Skin of body (tissue), 2 donors: ENCODE data around the gene CA10. TPM values are rescaled to one million over a fixed set of nuclear protein-coding genes. Genes with fewer than 3 reads are reported as not detected.

ENCODE experiments used
- DNase-seq: peaks from one replicate; lab custom pipeline; 2025; lab: John Stamatoyannopoulos, UW
- total RNA-seq: library from RNA; depleted of rRNA; stranded (reverse); fragments of >200 nt; gene quantifications from one replicate; pipeline ENCODE4 v1.2.3, GENCODE V29; 2014

The CA10 gene
- total RNA-seq, 1 donor from 2014 or later: 0.89 TPM

DNA sequence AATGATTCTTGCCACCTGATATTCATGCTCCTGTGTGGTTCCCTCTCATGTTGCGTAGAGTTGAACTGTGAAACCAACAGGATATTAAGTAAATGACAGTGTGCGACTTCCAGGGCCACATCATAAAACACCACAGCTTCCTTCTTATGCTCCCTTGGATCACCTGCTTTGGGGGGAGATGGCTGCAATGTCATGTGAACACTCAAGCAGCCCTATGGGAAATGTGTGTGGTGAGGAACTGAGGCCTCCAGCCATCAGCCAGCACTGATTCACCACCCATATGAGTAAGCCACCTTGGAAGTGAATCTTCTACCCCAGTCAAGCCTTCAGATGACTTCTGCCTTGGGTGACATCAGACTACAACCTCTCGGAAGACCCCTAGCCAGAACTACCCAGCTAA lies 470.6 kb downstream of the CA10 start:
- no peak for DNase-seq

DNA sequence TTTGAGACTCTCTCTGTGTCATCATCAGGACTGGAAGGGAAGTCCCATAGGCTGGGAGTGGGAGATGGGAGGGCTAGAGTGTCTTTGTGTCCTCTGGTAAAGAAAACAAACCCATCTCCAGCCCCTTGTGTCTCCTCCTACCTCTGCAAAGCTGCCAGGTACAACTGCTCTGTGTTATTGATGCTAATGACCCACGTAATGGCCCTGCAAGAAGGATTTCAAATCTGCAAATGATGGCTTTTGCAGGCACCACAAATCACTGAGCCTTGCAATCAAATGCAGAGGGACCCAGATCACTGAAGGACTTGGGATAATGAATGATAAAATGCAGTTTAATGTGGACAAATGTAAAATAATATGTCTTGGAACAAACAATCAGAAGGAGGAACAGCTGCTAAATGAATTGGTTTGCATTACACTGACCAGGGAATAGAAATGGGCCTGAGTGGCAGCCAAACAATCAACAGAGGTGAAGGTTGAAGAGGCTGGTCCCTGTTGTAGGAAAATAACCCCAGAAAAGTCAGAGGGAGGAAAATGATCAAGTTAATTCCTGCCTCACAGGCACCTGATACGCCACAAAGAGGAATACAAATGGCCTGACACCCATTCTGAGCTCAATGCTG lies 473.1 kb downstream of the CA10 start:
- no peak for DNase-seq

GRCh38 chr17:51684214-51684613 lies 474.3 kb downstream of the CA10 start:
- DNase-seq: no peak

DNA sequence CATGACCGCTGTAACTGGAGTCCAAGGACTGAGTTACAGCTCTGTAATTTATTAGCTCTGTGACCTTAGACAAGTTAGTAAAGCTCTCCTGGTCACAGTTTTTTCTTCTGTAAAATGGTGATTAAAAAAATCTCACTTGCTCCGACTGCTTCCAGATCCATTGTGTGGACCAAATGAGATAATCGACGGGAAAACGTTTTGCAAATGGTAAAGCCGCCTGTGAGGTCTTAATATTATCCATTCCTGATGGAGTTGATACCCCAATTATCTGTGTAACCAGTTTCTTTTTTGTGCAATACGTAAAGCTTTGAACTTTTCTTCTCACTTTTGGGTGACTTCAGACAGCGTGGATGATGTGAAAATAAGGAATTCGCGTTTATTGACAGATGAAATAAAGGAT lies 475.2 kb downstream of the CA10 start:
- DNase-seq: no peak

DNA sequence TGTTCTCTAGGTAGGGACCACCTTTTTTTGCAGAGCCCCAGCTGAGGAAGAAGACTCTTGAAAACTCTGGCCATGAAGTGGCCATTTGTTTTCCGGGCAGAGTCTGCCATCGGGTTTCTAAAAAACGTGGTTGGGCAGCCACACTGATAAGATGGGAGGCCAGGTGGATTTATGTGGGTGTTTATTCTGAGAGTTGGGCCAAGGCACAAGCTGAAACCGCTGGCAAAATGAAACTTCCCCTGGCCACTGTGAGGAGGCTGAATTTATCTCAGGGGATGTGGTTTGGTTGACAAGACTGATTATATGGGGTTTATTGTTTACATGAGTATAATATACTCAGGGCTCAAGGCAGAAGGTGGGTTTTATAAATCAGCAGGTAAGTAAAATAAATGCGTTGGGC lies 476.4 kb downstream of the CA10 start:
- no peak for DNase-seq

DNA sequence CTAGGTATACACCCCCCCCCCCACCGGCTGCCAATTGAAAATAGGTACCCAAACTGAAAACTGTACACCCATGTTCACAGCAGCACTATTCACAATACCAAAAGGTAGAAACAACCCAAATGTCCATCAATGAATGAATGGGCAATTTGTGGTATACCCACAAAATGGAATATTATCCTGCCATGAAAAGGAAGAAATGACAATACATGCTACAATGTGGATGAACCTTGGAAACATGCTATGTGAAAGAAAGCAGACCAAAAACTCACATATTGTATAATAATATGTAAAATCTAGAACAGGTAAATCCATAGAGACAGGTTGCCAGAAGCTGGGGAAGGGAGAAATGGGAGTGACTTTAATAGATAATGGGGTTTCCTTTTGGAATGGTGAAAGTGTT lies 480.6 kb downstream of the CA10 start:
- no peak for DNase-seq

DNA sequence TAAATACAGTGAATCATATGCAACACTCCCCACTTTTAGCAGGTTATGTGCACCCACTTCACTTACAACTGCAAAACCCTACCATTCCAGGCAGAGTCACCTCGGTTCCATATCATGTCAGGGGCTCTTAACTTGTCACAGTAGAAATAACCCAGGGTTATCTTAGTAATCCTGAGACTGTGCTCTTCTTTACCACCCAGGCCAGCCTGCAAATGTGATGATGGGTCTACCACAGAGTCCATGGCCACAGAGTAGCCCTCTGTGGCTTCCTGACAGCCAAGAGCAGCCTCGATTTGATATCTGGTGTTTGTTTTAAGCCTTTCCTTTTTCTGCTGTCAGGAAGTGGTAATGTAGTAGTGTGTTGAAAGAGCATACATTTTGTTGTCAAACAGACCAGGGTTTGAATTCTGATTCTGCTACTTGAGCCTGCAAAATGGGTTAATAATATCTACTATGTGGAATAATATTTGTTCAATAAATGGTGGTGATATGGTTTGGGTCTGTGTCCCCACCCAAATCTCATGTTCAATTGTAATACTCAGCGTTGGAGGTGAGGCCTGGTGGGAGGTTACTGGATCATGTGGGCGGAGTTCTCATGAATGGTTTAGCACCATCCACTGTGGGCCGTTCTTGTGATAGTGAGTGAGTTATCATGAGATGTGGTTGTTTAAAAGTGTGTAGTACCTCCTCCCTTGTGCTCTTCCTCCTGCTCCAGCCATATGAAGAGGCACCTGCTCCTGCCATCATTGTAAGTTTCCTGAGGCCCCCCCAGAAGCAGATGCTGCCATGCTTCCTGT lies 481.6 kb downstream of the CA10 start:
- no peak for DNase-seq

DNA sequence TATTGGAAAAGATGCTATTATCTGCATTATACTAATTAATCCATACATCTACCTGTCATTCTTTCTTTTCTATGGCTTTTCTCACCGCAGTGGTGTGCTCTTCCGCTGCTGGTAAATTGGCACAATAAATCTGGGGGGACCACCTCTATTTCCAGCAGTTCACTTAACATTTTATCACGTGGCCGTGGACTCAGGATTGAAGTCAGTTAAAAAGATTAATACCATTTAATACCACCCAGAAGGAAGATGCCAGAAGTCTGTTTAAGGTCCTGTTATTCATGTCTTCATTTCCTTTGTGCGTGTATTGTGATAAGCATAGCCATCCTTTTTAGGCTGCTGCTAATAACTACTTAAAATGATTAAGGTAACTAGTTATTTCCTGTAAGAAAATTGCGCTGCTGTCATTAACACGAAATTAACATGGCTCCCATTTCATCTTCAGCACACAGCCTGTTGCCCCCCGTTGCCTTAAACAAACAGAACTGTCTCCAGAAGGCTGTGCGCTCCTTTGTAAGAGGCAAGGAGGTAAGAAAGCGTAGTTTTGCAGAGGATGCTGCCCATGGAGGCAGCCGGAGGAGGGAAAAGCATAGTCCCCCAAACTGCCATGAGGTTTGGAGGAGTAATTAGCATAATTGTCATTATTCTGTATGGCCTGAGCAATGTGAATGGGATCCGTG lies 483.8 kb downstream of the CA10 start:
- no peak for DNase-seq

GRCh38 chr17:51673070-51673469 lies 485.4 kb downstream of the CA10 start:
- DNase-seq: no peak

- DNase-seq: no peak
These were observed 486.4 kb downstream of the CA10 start for GRCh38 chr17:51672065-51672464.

DNA sequence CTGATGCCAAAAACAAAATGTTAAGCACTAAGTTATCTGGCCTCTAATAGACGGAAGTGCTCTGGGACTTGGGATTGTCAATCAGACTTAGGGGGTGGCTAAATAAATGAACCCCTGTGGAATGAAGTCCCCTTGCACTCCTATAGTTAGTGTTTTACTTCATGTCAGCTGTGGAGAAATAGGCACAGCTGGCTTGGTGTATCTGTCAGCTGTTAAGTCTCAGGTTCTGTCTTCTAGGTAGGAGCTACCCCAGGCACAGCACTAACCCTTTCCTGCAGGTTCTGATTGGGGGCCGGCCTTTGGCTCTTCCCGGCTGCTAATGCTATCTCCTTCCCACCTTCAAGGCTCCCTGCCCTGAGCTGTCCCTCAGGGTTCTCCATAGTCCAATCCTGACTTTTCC lies 487.6 kb downstream of the CA10 start:
- no peak for DNase-seq

- no peak for DNase-seq
These were observed 489.6 kb downstream of the CA10 start for GRCh38 chr17:51668963-51669246.

DNA sequence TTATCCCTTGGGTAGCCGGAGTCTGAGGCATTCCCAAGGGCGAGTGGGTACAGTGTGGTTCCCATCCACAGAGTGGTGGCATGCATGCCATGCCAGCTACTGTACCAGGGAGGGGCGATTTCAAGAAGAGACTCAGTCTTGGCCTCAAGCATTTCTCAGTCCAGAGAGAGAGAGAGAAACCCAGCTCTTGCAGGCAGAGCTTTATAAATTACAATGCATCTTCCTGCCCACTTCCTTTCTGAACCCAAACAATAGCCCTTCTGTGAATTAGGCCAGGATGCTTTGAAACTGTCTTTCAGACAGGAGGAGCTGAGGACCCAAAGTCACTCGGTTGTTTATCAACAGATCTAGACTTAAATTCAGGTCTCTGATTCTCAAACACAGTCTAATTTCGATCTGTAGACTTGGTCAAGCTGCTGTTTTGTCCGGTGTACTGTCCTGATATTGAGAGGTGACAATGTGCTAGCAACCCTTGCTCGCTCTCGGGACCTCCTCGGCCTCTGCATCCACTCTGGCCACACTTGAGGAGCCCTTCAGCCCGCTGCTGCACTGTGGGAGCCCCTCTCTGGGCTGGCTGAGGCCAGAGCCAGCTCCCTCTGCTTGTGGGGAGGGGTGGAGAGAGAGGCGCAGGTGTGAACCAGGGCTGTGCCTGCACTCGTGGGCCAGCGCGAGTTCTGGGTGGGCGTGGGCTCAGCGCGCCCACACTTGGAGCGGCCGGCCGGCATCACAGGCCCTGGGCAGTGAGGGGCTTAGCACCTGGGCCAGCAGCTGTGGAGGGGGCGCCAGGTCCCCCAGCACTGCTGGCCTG lies 490.2 kb downstream of the CA10 start:
- no peak for DNase-seq

- DNase-seq: no peak
These were observed 490.8 kb downstream of the CA10 start for GRCh38 chr17:51667706-51668083.

DNA sequence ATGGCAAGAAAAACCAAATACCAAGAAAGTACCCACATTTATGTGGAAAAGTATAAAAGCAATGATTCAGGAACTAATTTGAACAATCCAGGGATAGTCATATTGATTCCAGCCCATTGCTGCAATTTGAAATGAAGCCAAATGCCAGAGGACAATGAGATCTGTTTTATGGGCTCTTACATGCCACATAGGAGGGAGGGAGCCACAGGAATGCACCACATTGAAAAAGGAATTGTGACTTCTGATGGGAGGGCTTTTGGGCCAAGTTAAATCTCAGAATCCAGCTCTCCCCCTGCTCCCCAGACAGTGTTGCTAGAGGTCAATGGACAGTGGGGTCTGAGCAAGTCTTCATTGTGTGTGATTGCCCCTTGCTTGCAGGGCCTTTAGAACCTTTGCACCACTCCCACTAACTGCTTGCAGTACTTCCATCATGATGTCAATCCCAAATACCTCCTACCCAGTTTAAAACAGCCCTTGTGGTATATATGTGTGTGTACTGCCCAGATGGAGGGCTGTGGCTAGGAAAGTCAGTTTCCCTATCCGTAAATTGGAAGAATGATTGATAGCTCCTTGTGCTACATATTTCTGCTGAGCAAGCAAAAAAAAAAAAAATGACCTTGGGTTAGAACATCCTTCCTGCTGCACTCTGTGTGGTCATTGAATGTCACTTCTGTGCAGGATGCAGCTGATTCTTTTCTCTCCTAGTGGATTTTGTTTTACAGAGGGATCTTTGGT lies 491.4 kb downstream of the CA10 start:
- peak; percentile 14 for DNase-seq

DNA sequence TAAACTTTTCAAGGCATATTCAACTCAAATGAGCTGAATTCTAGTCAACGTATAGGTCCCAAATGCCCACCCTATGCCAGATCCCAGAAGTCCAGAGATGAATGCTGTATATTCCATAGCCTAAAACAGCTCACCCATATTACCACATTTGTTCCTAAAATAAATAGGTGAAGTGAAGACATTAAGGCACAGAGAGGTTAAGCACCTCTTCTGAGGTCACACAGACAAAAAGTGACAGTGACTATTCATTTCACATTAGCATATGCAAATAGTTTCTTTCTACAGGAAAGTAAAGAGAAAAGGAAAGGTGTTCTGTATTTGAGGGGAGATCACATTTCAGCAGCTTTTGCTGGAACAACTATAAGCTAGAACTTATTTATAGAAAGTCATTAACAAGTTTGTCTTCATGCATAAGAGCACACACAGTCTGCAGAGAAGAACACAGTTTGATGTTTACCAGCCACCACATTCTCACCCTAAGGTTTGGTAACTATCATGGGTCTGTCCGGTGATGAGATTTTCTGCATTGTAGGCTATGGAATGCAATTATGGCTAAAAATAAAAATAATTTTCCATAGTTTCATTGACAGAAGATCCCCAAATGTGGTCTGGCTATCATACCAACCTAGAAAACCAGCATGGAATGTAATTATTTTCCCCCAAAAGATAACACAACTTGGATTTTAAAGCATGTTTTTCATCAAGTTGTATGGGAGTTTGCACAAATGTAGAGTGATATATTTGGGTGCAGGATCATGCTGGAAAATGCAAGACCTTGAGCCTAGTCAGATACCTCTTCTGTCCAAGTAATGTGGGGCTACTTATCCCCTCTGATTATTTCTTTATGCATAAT lies 496.1 kb downstream of the CA10 start:
- no peak for DNase-seq

- DNase-seq: no peak
These were observed 497.1 kb downstream of the CA10 start for GRCh38 chr17:51661403-51661802.

DNA sequence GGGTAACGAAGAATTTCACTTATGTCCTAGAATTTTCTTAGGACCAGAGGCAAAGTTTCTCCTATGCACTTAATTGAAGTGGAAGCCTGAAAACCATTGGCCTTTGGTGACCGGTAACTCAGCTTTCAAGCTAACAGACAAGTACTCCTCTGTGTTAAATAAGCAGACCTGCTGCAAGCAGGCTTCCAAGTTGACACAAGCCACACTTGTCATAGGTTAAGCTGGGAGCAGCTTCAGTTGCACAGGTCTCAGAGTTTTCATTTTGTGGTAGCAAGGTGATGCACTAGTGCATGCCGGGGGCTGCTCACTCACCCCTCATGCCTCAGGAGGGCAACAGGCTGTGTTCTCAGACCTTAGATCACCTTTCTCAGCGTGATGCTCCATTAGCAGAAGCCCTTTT lies 498.2 kb downstream of the CA10 start:
- no peak for DNase-seq

DNA sequence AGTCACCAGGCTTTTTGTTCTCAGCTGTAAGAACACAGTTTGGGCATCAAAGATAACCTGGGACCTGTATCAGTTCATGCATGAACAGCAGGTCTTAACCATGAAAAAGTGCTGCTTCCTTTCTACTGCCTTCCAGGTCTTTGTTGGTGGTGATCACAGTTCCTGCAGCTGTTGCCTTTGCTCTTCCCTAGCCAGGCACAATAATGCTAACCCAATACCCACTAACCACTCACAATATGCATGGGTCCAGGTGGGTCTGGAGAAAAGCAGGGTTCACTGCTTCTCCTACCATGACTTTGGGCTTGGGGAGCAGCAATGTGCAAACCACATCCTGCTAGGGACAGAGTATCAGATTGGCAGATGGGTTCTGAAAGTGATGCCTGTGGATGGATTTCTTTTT lies 501.3 kb downstream of the CA10 start:
- no peak for DNase-seq

GRCh38 chr17:51653878-51654277 lies 504.6 kb downstream of the CA10 start:
- no peak for DNase-seq

GRCh38 chr17:51652529-51652928 lies 506.0 kb downstream of the CA10 start:
- no peak for DNase-seq
